K562 (cell line): ENCODE measurements around the gene UBE2L3. TPM values are rescaled to one million over a fixed set of nuclear protein-coding genes. Genes with fewer than 3 reads are reported as not detected.

ENCODE experiments used
- CREB1 ChIP-seq, 2 experiments: sonication (generic) in 1 of 2; formaldehyde crosslinking in 1 of 2; IDR thresholded peaks; 2 replicates each; pipeline versions ENCODE4 v1.6.1 to v1.8.0; 2012 to 2022; ENCODE audit warnings: inconsistent platforms in 1 of 2, mild to moderate bottlenecking in 1 of 2, missing genetic modification reagents in 1 of 2, moderate library complexity in 1 of 2
- E4F1 ChIP-seq: fragments of 250-450 bp; sonication (Bioruptor Pico); IDR thresholded peaks from 2 replicates; pipeline ENCODE4 v1.5.0; 2021; ENCODE audit warnings: mild to moderate bottlenecking, borderline replicate concordance
- ELF1 ChIP-seq: fragments of 200-800 bp; sonication (Bioruptor generic); IDR thresholded peaks from 2 replicates; pipeline ENCODE4 v1.6.1; 2016; ENCODE audit warnings: missing genetic modification characterization, missing compliant biosample characterization
- ELK1 ChIP-seq: sonication (generic); formaldehyde crosslinking; IDR thresholded peaks from 2 replicates; pipeline ENCODE4 v1.8.1; 2022; ENCODE audit warnings: missing genetic modification reagents
- GABPA ChIP-seq: fragments of 200-800 bp; sonication (Bioruptor generic); conservative IDR thresholded peaks from 2 replicates; pipeline ENCODE4 v1.6.1; 2016; ENCODE audit warnings: low read depth, missing genetic modification characterization, missing compliant biosample characterization
- HMGXB4 ChIP-seq: sonication (generic); formaldehyde crosslinking; IDR thresholded peaks from 2 replicates; pipeline ENCODE4 v1.8.1; 2023; ENCODE audit warnings: mild to moderate bottlenecking, missing genetic modification reagents
- KLF16 ChIP-seq: IDR thresholded peaks from 2 replicates; pipeline ENCODE4 v1.6.1; 2016; ENCODE audit warnings: antibody characterized with exemption
- RAD21 ChIP-seq, 2 experiments: fragments of 250-450 bp in 1 of 2; fragments of 450-650 bp in 1 of 2; sonication (Bioruptor Pico) in 1 of 2; formaldehyde crosslinking in 1 of 2; IDR thresholded peaks in 1 of 2; conservative IDR thresholded peaks in 1 of 2; 2 replicates each; pipeline versions ENCODE4 v1.4.0 to v1.8.0; 2020 to 2022; ENCODE audit warnings: mild to moderate bottlenecking in 2 of 2, moderate library complexity in 1 of 2
- SMARCE1 ChIP-seq: fragments of 450-650 bp; IDR thresholded peaks from 2 replicates; pipeline ENCODE4 v1.7.1; 2016; ENCODE audit warnings: mild to moderate bottlenecking
- ZHX1 ChIP-seq: fragments of 150-350 bp; conservative IDR thresholded peaks from 2 replicates; pipeline ENCODE4 v1.6.1; 2014; ENCODE audit warnings: low read length
- ZNF277 ChIP-seq: fragments of 250-450 bp; sonication (Bioruptor Pico); IDR thresholded peaks from 2 replicates; pipeline ENCODE4 v1.8.0; 2022; ENCODE audit warnings: inconsistent platforms, mild to moderate bottlenecking, moderate library complexity, borderline replicate concordance
- ZNF395 ChIP-seq: fragments of 200-800 bp; sonication (Bioruptor generic); IDR thresholded peaks from 2 replicates; pipeline ENCODE4 v1.6.1; 2017; ENCODE audit warnings: missing genetic modification characterization, missing compliant biosample characterization
- ZNF79 ChIP-seq: fragments of 250-450 bp; sonication (Bioruptor Pico); IDR thresholded peaks from 2 replicates; pipeline ENCODE4 v1.4.0; 2020; ENCODE audit warnings: low read depth, mild to moderate bottlenecking, moderate library complexity
- ZSCAN32 ChIP-seq: fragments of 450-650 bp; formaldehyde crosslinking; IDR thresholded peaks from 2 replicates; pipeline ENCODE4 v1.4.0; 2020; ENCODE audit warnings: mild to moderate bottlenecking, moderate library complexity
- polyA plus RNA-seq, 8 experiments: library from polyadenylated mRNA; depleted of rRNA in 4 of 8; stranded (reverse) in 5 of 8; unstranded in 3 of 8; fragments of >200 nt; fragmentation: Nextera tagmentation in 2 of 8; fragmentation: Illumina TruSeq in 1 of 8; extraction: Ambion mirVana in 2 of 8; extraction: Trizol in 1 of 8; gene quantifications; 2 replicates each; pipeline versions ENCODE4 v1.2.1 to v1.2.3, GENCODE V29; 2011 to 2014; ENCODE audit warnings: inconsistent platforms in 1 of 8, missing spikeins in 1 of 8
- total RNA-seq, 7 experiments: library from RNA; depleted of rRNA in 6 of 7; stranded (reverse); fragments of >200 nt in 6 of 7; fragmentation: Illumina TruSeq in 2 of 7; extraction: Trizol in 2 of 7; gene quantifications; 2 replicates each; pipeline versions ENCODE4 v1.2.1 to v1.2.3, GENCODE V29; 2011 to 2021; ENCODE audit warnings: low replicate concordance in 1 of 7

Gene UBE2L3
- total and polyA plus RNA-seq, 9 of the 15 experiments (the other 6 are each of a cell fraction or from before 2014, with no cell fraction given) = 215 to 625 (median 285) TPM

GRCh38 chr22:21643533-21644357 is 76.2 kb downstream of the UBE2L3 start (continued):
- TF ChIP-seq RAD21 (CRISPR knock-in tag; conservative IDR thresholded peaks at IDR 0.05 in 1 of 2, IDR thresholded peaks at IDR 0.05 in 1 of 2) = no peak
- TF ChIP-seq CREB1 (IDR thresholded peaks at IDR 0.05) = no peak
- TF ChIP-seq CREB1 (CRISPR knock-in tag; IDR thresholded peaks at IDR 0.05) = no peak
- TF ChIP-seq GABPA (tag) = no peak
- TF ChIP-seq ELK1 = no peak
- no peak for TF ChIP-seq KLF16
- peak; percentile 42; the same call in 1 of the 2 replicates for TF ChIP-seq ZHX1
- TF ChIP-seq ZNF395 (CRISPR knock-in tag) = no peak
- TF ChIP-seq ZSCAN32 (CRISPR knock-in tag) = no peak
- TF ChIP-seq E4F1 = no peak
- TF ChIP-seq ZNF277 = no peak
- no peak for TF ChIP-seq SMARCE1
- TF ChIP-seq HMGXB4 (CRISPR knock-in tag) = no peak
- TF ChIP-seq ZNF79 (CRISPR knock-in tag) = no peak
- no peak for TF ChIP-seq ELF1
